ENCODE results near the gene CHAC1.

Gene CHAC1

GRCh38 chr15:40990789-40991188, 37.5 kb downstream of the CHAC1 start:
- DNase-seq, result no peak

- no peak for DNase-seq
These were observed 38.1 kb downstream of the CHAC1 start for GRCh38 chr15:40991355-40991754.

GRCh38 chr15:40992241-40992741, 39.0 kb downstream of the CHAC1 start:
- DNase-seq, result no peak

- DNase-seq, result no peak
These were observed 39.6 kb downstream of the CHAC1 start for GRCh38 chr15:40992825-40993224.

- DNase-seq, result no peak
These were observed 42.4 kb downstream of the CHAC1 start for GRCh38 chr15:40995656-40996055.

- DNase-seq, result no peak
These were observed 45.9 kb downstream of the CHAC1 start for GRCh38 chr15:40999190-40999589.

GRCh38 chr15:41001524-41002214, 48.4 kb downstream of the CHAC1 start:
- DNase-seq, result no peak

GRCh38 chr15:41004490-41004889, 51.2 kb downstream of the CHAC1 start:
- no peak for DNase-seq
